ENCODE data around the gene GET4. TPM values are rescaled to one million over a fixed set of nuclear protein-coding genes. Genes with fewer than 3 reads are reported as not detected.

Gene GET4
- total and polyA plus RNA-seq, 2 of the 8 experiments (the other 6 are each of a cell fraction or from before 2014, with no cell fraction given), result 56.7 to 74.1 TPM

DNA sequence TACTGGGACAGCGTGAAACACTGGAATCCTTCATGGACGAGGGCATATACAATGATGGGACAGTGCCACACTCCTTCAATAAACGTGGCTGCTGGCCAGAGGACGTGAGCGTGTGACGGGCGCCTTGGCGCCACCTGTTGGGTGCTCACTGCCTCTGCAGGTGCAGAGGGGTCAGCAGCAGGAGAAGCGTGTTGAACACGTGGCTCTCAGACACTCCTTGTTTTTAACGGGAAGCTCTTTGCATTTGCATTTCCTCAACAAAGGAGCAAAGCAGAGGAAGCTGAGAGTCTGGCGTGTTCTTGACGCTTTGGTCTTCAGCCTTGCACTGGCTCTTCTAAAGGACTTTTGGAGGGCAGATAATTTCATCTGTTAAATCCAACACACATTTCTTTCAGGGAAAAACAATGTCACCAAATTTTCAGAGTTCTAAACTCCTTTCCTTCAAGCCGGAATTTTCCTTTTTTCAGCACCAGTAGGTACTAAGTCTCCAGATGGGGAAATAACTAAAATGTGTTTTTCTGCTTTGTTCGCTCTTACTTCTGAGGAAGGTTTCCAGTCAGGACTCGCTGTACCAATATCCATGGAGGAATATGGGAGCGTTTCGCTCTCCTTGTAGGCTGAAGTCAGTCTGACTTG, 2.9 kb upstream of the GET4 start (continued):
- TF ChIP-seq, protein P1, sequence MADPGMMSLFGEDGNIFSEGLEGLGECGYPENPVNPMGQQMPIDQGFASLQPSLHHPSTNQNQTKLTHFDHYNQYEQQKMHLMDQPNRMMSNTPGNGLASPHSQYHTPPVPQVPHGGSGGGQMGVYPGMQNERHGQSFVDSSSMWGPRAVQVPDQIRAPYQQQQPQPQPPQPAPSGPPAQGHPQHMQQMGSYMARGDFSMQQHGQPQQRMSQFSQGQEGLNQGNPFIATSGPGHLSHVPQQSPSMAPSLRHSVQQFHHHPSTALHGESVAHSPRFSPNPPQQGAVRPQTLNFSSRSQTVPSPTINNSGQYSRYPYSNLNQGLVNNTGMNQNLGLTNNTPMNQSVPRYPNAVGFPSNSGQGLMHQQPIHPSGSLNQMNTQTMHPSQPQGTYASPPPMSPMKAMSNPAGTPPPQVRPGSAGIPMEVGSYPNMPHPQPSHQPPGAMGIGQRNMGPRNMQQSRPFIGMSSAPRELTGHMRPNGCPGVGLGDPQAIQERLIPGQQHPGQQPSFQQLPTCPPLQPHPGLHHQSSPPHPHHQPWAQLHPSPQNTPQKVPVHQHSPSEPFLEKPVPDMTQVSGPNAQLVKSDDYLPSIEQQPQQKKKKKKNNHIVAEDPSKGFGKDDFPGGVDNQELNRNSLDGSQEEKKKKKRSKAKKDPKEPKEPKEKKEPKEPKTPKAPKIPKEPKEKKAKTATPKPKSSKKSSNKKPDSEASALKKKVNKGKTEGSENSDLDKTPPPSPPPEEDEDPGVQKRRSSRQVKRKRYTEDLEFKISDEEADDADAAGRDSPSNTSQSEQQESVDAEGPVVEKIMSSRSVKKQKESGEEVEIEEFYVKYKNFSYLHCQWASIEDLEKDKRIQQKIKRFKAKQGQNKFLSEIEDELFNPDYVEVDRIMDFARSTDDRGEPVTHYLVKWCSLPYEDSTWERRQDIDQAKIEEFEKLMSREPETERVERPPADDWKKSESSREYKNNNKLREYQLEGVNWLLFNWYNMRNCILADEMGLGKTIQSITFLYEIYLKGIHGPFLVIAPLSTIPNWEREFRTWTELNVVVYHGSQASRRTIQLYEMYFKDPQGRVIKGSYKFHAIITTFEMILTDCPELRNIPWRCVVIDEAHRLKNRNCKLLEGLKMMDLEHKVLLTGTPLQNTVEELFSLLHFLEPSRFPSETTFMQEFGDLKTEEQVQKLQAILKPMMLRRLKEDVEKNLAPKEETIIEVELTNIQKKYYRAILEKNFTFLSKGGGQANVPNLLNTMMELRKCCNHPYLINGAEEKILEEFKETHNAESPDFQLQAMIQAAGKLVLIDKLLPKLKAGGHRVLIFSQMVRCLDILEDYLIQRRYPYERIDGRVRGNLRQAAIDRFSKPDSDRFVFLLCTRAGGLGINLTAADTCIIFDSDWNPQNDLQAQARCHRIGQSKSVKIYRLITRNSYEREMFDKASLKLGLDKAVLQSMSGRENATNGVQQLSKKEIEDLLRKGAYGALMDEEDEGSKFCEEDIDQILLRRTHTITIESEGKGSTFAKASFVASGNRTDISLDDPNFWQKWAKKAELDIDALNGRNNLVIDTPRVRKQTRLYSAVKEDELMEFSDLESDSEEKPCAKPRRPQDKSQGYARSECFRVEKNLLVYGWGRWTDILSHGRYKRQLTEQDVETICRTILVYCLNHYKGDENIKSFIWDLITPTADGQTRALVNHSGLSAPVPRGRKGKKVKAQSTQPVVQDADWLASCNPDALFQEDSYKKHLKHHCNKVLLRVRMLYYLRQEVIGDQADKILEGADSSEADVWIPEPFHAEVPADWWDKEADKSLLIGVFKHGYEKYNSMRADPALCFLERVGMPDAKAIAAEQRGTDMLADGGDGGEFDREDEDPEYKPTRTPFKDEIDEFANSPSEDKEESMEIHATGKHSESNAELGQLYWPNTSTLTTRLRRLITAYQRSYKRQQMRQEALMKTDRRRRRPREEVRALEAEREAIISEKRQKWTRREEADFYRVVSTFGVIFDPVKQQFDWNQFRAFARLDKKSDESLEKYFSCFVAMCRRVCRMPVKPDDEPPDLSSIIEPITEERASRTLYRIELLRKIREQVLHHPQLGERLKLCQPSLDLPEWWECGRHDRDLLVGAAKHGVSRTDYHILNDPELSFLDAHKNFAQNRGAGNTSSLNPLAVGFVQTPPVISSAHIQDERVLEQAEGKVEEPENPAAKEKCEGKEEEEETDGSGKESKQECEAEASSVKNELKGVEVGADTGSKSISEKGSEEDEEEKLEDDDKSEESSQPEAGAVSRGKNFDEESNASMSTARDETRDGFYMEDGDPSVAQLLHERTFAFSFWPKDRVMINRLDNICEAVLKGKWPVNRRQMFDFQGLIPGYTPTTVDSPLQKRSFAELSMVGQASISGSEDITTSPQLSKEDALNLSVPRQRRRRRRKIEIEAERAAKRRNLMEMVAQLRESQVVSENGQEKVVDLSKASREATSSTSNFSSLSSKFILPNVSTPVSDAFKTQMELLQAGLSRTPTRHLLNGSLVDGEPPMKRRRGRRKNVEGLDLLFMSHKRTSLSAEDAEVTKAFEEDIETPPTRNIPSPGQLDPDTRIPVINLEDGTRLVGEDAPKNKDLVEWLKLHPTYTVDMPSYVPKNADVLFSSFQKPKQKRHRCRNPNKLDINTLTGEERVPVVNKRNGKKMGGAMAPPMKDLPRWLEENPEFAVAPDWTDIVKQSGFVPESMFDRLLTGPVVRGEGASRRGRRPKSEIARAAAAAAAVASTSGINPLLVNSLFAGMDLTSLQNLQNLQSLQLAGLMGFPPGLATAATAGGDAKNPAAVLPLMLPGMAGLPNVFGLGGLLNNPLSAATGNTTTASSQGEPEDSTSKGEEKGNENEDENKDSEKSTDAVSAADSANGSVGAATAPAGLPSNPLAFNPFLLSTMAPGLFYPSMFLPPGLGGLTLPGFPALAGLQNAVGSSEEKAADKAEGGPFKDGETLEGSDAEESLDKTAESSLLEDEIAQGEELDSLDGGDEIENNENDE (IDR thresholded peaks at IDR 0.05; ENCODE audit: insufficient replicate concordance, low read length), result no peak
- TF ChIP-seq KDM1A (IDR thresholded peaks at IDR 0.05; ENCODE audit: borderline replicate concordance, low read length), result peak; percentile 33; the same call in 1 of the 2 replicates
- TF ChIP-seq TBP (IDR thresholded peaks at IDR 0.05; ENCODE audit: low read depth, low read length), result peak; percentile 39; the same call in 1 of the 2 replicates
- peak; percentile 64; the same call in 1 of the 2 replicates for TF ChIP-seq CHD2 (IDR thresholded peaks at IDR 0.05; ENCODE audit: low read length)
- 0 out of 3 replicates have a peak, but pooled peaks of 1 of the 2 experiments have one; percentile 33 for TF ChIP-seq POLR2A (IDR thresholded peaks at IDR 0.05; ENCODE audit: control extremely low read depth in 1 of 2, low read depth in 2 of 2, low read length in 2 of 2)
- TF ChIP-seq SP1 (IDR thresholded peaks at IDR 0.05; ENCODE audit: low read depth, low read length), result peak; percentile 56
- TF ChIP-seq, protein P2, sequence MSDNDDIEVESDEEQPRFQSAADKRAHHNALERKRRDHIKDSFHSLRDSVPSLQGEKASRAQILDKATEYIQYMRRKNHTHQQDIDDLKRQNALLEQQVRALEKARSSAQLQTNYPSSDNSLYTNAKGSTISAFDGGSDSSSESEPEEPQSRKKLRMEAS (IDR thresholded peaks at IDR 0.05), result peak; percentile 100
- no peak for TF ChIP-seq PHF8 (conservative IDR thresholded peaks at IDR 0.05; ENCODE audit: low read depth, low read length)
- peak; percentile 70 to 71 for TF ChIP-seq RAD21 (IDR thresholded peaks at IDR 0.05 in 1 of 2, conservative IDR thresholded peaks at IDR 0.05 in 1 of 2; ENCODE audit: low read depth in 2 of 2, low read length in 2 of 2)
- TF ChIP-seq SIX5 (IDR thresholded peaks at IDR 0.05; ENCODE audit: low read depth, low read length), result no peak
- TF ChIP-seq JUND (IDR thresholded peaks at IDR 0.05; ENCODE audit: low read length), result peak; percentile 51; the same call in 1 of the 2 replicates

All from H1 (cell line).